ENCODE results near the gene PAEP.

DNA sequence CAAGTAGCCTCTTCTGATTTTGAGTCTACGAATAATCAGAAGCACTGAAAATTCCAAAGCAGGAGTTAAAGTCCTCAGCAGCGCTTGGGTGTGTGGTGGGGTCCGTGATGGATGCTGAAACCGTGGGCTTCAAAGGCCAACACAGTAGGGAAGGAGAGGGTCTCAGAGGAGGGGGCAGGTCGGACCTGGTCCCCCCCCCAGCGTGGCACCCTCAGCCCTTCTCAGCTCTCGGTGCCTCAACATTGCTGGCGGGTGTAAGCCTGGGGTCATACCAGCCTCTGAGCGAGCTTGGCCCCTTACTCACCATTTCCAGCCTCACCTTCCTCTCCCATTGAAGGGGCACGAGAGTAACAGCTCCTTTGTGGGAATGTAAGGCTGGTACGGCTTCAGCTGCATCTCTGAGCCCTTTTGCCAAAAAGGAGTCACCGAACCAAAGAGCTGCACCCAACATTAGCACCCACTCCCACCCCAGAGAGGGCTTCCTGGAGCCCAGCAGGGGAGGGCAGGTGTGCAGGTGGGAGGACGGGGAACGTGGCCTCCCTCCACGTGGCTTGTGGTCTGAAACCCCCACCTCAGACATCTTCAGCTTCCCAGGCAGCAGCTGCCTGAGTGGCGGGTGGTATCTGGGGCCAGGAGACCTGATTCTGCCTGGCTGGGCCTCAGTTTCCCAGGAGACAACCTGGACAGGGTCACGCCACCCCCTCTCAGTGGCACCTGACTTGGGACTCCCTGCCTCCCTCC, 47.0 kb upstream of the PAEP start:
- TF ChIP-seq, protein P1, sequence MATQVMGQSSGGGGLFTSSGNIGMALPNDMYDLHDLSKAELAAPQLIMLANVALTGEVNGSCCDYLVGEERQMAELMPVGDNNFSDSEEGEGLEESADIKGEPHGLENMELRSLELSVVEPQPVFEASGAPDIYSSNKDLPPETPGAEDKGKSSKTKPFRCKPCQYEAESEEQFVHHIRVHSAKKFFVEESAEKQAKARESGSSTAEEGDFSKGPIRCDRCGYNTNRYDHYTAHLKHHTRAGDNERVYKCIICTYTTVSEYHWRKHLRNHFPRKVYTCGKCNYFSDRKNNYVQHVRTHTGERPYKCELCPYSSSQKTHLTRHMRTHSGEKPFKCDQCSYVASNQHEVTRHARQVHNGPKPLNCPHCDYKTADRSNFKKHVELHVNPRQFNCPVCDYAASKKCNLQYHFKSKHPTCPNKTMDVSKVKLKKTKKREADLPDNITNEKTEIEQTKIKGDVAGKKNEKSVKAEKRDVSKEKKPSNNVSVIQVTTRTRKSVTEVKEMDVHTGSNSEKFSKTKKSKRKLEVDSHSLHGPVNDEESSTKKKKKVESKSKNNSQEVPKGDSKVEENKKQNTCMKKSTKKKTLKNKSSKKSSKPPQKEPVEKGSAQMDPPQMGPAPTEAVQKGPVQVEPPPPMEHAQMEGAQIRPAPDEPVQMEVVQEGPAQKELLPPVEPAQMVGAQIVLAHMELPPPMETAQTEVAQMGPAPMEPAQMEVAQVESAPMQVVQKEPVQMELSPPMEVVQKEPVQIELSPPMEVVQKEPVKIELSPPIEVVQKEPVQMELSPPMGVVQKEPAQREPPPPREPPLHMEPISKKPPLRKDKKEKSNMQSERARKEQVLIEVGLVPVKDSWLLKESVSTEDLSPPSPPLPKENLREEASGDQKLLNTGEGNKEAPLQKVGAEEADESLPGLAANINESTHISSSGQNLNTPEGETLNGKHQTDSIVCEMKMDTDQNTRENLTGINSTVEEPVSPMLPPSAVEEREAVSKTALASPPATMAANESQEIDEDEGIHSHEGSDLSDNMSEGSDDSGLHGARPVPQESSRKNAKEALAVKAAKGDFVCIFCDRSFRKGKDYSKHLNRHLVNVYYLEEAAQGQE (IDR thresholded peaks at IDR 0.05; ENCODE audit: insufficient read depth in 1 of 2, low read depth in 2 of 2, low read length in 2 of 2), result no peak
- TF ChIP-seq TAF1 (IDR thresholded peaks at IDR 0.05; ENCODE audit: borderline replicate concordance, insufficient read depth, low read length) (no peak), SIN3A (IDR thresholded peaks at IDR 0.05; ENCODE audit: borderline replicate concordance, insufficient read depth, low read length) (no peak), POLR2AphosphoS5 (IDR thresholded peaks at IDR 0.05; ENCODE audit: low read depth, low read length) (no peak)
